AG10803 (cell line): Measurements from ENCODE around the gene ELK3.
A peak's percentile ranks its signal among the peaks of the same experiment; 100 is the strongest.

Source experiments
- DNase-seq: peaks from one replicate; pipeline ENCODE4 v3.0.0; 2010; ENCODE audit warnings: low read depth
- H3K4me3 ChIP-seq: 2 replicates; pipeline ENCODE4 v1.5.1; 2011; ENCODE audit warnings: mild to moderate bottlenecking, low read length, control low read depth
- CTCF ChIP-seq: conservative IDR thresholded peaks from 2 replicates; pipeline ENCODE4 v1.5.1; 2011; ENCODE audit warnings: mild to moderate bottlenecking, low read length, control low read depth, inconsistent platforms

The ELK3 gene

GRCh38 chr12:96265400-96265799 lies 71.2 kb downstream of the ELK3 start:
- no peak for DNase-seq
- H3K4me3 ChIP-seq: no peak overlapping the region
- no peak for TF ChIP-seq CTCF

- no peak for TF ChIP-seq CTCF
- H3K4me3 ChIP-seq: no peak overlapping the region
- no peak for DNase-seq
Measured at GRCh38 chr12:96265836-96266235, 71.7 kb downstream of the ELK3 start.

- TF ChIP-seq CTCF: no peak
- no peak overlapping the region for H3K4me3 ChIP-seq
- no peak for DNase-seq
Measured at GRCh38 chr12:96266238-96266637, 72.1 kb downstream of the ELK3 start.

GRCh38 chr12:96271469-96272199 lies 77.5 kb downstream of the ELK3 start:
- peak; percentile 65 for DNase-seq
- H3K4me3 ChIP-seq: no peak overlapping the region
- no peak for TF ChIP-seq CTCF

- H3K4me3 ChIP-seq: no peak overlapping the region
- DNase-seq: peak; percentile 90
- no peak for TF ChIP-seq CTCF
Measured at GRCh38 chr12:96274331-96274730, 80.2 kb downstream of the ELK3 start.

GRCh38 chr12:96285158-96285557 lies 91.0 kb downstream of the ELK3 start:
- H3K4me3 ChIP-seq: no peak overlapping the region
- no peak for DNase-seq
- no peak for TF ChIP-seq CTCF

GRCh38 chr12:96289067-96289466 lies 94.9 kb downstream of the ELK3 start:
- no peak overlapping the region for H3K4me3 ChIP-seq
- no peak for DNase-seq
- no peak for TF ChIP-seq CTCF
